Measurements from ENCODE around the gene IGIP.
A peak's percentile ranks its signal among the peaks of the same experiment; 100 is the strongest.

Gene IGIP

GRCh38 chr5:140145256-140145655 lies 19.5 kb downstream of the IGIP start:
- no peak overlapping the region for H3K4me3 ChIP-seq (ENCODE audit: low read depth, low read length)
- DNase-seq (ENCODE audit: low read depth) = no peak
- in situ Hi-C loops (cut with HindIII; ENCODE audit: low sequenced_read_pairs) = no loop called here
- no peak for TF ChIP-seq CTCF (IDR thresholded peaks at IDR 0.05; ENCODE audit: low read depth, low read length, missing control alignments)

- in situ Hi-C loops (cut with HindIII; ENCODE audit: low sequenced_read_pairs) = no loop called here
- peak; percentile 53 for TF ChIP-seq CTCF (IDR thresholded peaks at IDR 0.05; ENCODE audit: low read depth, low read length, missing control alignments)
- peak overlapping the region; percentile 32 for H3K4me3 ChIP-seq (ENCODE audit: low read depth, low read length)
- no peak for DNase-seq (ENCODE audit: low read depth)
Observed at GRCh38 chr5:140145818-140146522, 20.2 kb downstream of the IGIP start.

- in situ Hi-C loops (cut with HindIII; ENCODE audit: low sequenced_read_pairs) = no loop called here
- DNase-seq (ENCODE audit: low read depth) = no peak
- peak overlapping the region; percentile 32 for H3K4me3 ChIP-seq (ENCODE audit: low read depth, low read length)
- TF ChIP-seq CTCF (IDR thresholded peaks at IDR 0.05; ENCODE audit: low read depth, low read length, missing control alignments) = no peak
Observed at GRCh38 chr5:140146523-140146842, 20.7 kb downstream of the IGIP start.

GRCh38 chr5:140147460-140147859 lies 21.7 kb downstream of the IGIP start:
- no peak overlapping the region for H3K4me3 ChIP-seq (ENCODE audit: low read depth, low read length)
- no peak for TF ChIP-seq CTCF (IDR thresholded peaks at IDR 0.05; ENCODE audit: low read depth, low read length, missing control alignments)
- in situ Hi-C loops (cut with HindIII; ENCODE audit: low sequenced_read_pairs) = no loop called here
- DNase-seq (ENCODE audit: low read depth) = no peak

GRCh38 chr5:140148508-140148907 lies 22.8 kb downstream of the IGIP start:
- peak; percentile 5 for TF ChIP-seq CTCF (IDR thresholded peaks at IDR 0.05; ENCODE audit: low read depth, low read length, missing control alignments)
- no peak overlapping the region for H3K4me3 ChIP-seq (ENCODE audit: low read depth, low read length)
- in situ Hi-C loops (cut with HindIII; ENCODE audit: low sequenced_read_pairs) = no loop called here
- DNase-seq (ENCODE audit: low read depth) = no peak

- no peak for DNase-seq (ENCODE audit: low read depth)
- no peak overlapping the region for H3K4me3 ChIP-seq (ENCODE audit: low read depth, low read length)
- TF ChIP-seq CTCF (IDR thresholded peaks at IDR 0.05; ENCODE audit: low read depth, low read length, missing control alignments) = no peak
- in situ Hi-C loops (cut with HindIII; ENCODE audit: low sequenced_read_pairs) = no loop called here
Observed at GRCh38 chr5:140150201-140150600, 24.5 kb downstream of the IGIP start.

Measured in astrocyte of the cerebellum (primary cell).